ENCODE results near the gene GRK4. TPM values are rescaled to one million over a fixed set of nuclear protein-coding genes. Genes with fewer than 3 reads are reported as not detected.

The GRK4 gene
- total and polyA plus RNA-seq, 12 donors = 4.7 to 24.5 (median 10.3) TPM

DNA sequence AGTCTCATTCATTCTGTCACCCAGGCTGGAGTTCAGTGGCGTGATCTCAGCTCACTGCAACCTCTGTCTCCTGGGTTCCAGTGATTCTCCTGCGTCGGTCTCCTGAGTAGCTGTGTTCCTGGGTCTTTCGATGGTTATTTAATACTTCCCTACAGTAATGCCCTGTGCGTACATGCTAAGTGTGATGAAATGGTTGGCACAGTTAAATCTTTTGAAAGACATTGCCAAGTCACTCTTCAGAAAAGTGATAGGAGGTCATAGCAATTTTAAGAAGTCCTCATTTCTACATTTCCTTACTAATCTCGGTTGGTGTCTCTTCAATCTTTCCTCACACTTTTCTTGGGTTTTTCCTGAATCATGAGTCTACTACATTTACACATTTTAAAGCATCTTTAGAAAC, 96.6 kb downstream of the GRK4 start:
- peaks cover 0 to 17% (median 0%) of the 10 kb centered on the region in 11 donors for H3K9me3 ChIP-seq
- no peak for TF ChIP-seq CTCF (IDR thresholded peaks at IDR 0.05)
- ATAC-seq (no peak), DNase-seq (no peak)
- no peak overlapping the region for H3K4me3 ChIP-seq
- H3K27me3 ChIP-seq = no peaks in the 10 kb centered on the region
- intact Hi-C loops (cut with DNase I) = no loop called here
- WGBS, 2 donors = 88 to 89% methylated on average over 6 of the region's 6 CpGs
- peaks cover 0 to 13% (median 0%) of the 10 kb centered on the region in 9 donors for H3K4me1 ChIP-seq
- peaks cover 0 to 7% (median 0%) of the 10 kb centered on the region in 9 donors for H3K36me3 ChIP-seq
- H3K27ac ChIP-seq = no peak overlapping the region

GRCh38 chr4:3060946-3061345, 97.6 kb downstream of the GRK4 start:
- peaks cover 0 to 5% (median 0%) of the 10 kb centered on the region in 9 donors for H3K36me3 ChIP-seq
- no peak for TF ChIP-seq CTCF (IDR thresholded peaks at IDR 0.05)
- H3K27ac ChIP-seq = no peak overlapping the region
- H3K9me3 ChIP-seq = peaks cover 0 to 7% (median 0%) of the 10 kb centered on the region in 11 donors
- no peak for DNase-seq
- ATAC-seq = no peak
- H3K4me3 ChIP-seq = no peak overlapping the region
- WGBS, 2 donors = 91 to 93% methylated on average over 6 of the region's 6 CpGs
- H3K27me3 ChIP-seq = no peaks in the 10 kb centered on the region
- peaks cover 0 to 13% (median 0%) of the 10 kb centered on the region in 9 donors for H3K4me1 ChIP-seq
- intact Hi-C loops (cut with DNase I) = no loop called here

DNA sequence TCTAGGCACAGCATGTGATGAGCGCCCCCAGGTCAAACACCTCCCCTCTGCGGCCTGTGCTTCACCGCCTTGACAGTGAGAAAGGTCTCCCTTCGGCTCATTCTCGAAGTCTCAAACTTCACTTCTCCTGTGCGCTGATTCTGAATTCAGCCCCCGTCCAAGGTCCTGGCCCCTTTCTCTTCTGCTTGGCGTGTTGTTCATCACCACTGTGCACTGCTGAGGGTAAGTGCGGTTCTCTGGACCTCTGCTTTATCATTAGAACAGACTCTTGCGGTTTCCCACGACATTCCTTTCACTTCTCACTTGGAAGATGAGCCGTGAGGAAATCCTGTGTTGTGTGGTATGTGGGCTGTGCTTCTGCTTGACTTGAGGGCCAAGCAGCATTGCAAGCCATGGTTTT, 99.1 kb downstream of the GRK4 start:
- Histone ChIP-seq H3K9me3 (no peaks in the 10 kb centered on the region), H3K27ac (no peak overlapping the region), H3K27me3 (no peaks in the 10 kb centered on the region), H3K4me1 (peaks cover 0 to 13% (median 0%) of the 10 kb centered on the region in 9 donors), H3K36me3 (no peaks in the 10 kb centered on the region), H3K4me3 (no peak overlapping the region)
- DNase-seq = no peak
- WGBS, 2 donors = 71 to 75% methylated on average over 12 of the region's 12 CpGs
- intact Hi-C loops (cut with DNase I) = no loop called here
- TF ChIP-seq CTCF (IDR thresholded peaks at IDR 0.05) = no peak
- no peak for ATAC-seq

DNA sequence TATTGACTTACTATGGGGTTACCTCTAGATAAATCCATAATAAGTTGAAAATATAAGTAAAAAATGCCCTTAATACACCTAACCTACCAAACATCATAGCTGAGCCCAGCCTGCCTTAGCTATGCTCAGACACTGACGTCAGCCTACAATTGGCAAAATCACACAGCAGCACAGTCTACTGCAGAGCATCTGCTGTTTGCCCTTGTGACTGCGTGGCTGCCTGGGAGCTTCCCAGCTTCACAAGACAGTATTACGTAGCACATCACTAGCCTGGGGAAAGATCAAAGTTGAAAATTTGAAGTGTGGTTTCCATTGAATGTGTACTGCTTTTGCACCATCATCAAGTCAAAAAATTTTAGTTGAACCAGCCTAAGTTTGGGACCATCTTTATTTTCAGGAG, 102.2 kb downstream of the GRK4 start:
- no peaks in the 10 kb centered on the region for H3K36me3 ChIP-seq
- WGBS, 2 donors = 94% methylated on average over 3 of the region's 3 CpGs
- H3K27me3 ChIP-seq = no peaks in the 10 kb centered on the region
- H3K27ac ChIP-seq = no peak overlapping the region
- no peak for TF ChIP-seq CTCF (IDR thresholded peaks at IDR 0.05)
- H3K9me3 ChIP-seq = no peaks in the 10 kb centered on the region
- DNase-seq = no peak
- intact Hi-C loops (cut with DNase I) = no loop called here
- no peaks in the 10 kb centered on the region for H3K4me1 ChIP-seq
- no peak for ATAC-seq
- no peak overlapping the region for H3K4me3 ChIP-seq

Data from heart right ventricle (tissue), 16 donors.